GM19438 (cell line): Measurements from ENCODE around the gene RND2.
"Not testable (repeated sequence)": the region's sequence is repeated elsewhere in the genome, so short reads cannot be mapped to it uniquely, and the experiment has no call there.

Experiments used
- ATAC-seq: cut with Tn5 transposase; IDR thresholded peaks from one replicate; pipeline ENCODE4 v1.9.1; 2021; ENCODE audit warnings: low read depth; ENCODE audit not compliant: unreplicated experiment

The RND2 gene, protein sequence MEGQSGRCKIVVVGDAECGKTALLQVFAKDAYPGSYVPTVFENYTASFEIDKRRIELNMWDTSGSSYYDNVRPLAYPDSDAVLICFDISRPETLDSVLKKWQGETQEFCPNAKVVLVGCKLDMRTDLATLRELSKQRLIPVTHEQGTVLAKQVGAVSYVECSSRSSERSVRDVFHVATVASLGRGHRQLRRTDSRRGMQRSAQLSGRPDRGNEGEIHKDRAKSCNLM

GRCh38 chr17:43024407-43025289 lies at the start of gene RND2:
Gene RND2, plus strand, starts transcription at chr17:43025231. Its CDS starts 117 bp downstream, at chr17:43025348.
- no peak for ATAC-seq

GRCh38 chr17:42975265-42975664 lies 49.8 kb upstream of the RND2 start:
- ATAC-seq = no peak

- ATAC-seq = not testable (repeated sequence)
Observed at GRCh38 chr17:42975701-42976100, 49.3 kb upstream of the RND2 start.

- ATAC-seq = no peak
Observed at GRCh38 chr17:42979511-42980273, 45.3 kb upstream of the RND2 start, which contains the start of gene PTGES3L. Gene PTGES3L, minus strand, starts transcription at chr17:42980080. Its CDS starts 27 bp downstream, at chr17:42980053.

GRCh38 chr17:42980274-42980765 lies 44.7 kb upstream of the RND2 start, which contains the start of gene RUNDC1:
Gene RUNDC1, plus strand, starts transcription at chr17:42980565. Its CDS starts 12 bp downstream, at chr17:42980577.
- ATAC-seq = peak; percentile 56

DNA sequence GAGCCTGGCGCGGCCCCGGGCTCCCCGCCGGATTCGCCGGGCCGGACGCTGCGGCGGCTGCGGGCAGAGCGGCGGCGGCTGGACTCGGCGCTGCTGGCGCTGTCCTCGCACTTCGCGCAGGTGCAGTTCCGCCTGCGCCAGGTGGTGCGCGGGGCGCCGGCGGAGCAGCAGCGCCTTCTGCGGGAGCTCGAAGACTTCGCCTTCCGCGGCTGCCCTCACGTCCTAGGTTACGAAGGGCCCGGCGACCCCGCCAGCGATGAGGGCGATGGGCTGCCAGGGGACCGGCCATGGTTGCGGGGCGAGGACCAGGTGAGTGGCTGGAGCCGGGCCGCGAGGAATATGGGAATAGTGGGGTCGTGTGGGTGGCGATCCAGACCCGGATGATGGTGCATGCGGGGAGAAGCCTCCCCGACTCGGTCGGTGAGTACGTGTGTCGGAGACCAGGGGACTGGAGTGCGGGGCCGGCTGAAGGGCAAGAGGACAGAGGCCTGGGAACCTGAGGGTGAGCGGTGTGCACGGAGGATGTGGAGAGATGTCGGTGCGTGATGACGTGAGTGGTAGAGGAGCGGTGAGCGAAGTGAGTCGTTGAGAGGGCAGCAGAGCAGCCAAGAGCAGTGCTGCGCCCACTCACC lies 44.1 kb upstream of the RND2 start:
- ATAC-seq = peak; percentile 37

- no peak for ATAC-seq
Observed at GRCh38 chr17:42982266-42982665, 42.8 kb upstream of the RND2 start.

DNA sequence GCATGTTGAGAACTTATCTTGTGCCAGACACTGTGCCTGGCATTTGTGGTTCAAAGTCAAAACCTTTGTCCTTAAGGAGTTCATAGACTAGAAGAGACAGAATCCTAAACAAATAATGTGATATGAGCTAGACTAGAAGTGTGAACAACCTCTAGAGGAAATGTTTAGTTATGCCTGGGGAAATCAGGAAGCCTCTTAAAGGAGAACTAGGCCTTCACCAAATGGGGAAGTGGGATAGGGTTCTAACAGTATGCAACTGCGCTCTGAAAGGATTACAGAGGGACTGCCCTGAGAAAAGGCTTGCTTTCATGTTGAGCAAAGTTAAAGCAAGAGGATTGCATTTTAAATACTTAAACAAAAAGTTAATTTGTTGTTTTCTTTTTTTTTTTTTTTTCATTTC lies 39.8 kb upstream of the RND2 start:
- no peak for ATAC-seq

GRCh38 chr17:42989141-42989540 lies 35.9 kb upstream of the RND2 start:
- no peak for ATAC-seq

DNA sequence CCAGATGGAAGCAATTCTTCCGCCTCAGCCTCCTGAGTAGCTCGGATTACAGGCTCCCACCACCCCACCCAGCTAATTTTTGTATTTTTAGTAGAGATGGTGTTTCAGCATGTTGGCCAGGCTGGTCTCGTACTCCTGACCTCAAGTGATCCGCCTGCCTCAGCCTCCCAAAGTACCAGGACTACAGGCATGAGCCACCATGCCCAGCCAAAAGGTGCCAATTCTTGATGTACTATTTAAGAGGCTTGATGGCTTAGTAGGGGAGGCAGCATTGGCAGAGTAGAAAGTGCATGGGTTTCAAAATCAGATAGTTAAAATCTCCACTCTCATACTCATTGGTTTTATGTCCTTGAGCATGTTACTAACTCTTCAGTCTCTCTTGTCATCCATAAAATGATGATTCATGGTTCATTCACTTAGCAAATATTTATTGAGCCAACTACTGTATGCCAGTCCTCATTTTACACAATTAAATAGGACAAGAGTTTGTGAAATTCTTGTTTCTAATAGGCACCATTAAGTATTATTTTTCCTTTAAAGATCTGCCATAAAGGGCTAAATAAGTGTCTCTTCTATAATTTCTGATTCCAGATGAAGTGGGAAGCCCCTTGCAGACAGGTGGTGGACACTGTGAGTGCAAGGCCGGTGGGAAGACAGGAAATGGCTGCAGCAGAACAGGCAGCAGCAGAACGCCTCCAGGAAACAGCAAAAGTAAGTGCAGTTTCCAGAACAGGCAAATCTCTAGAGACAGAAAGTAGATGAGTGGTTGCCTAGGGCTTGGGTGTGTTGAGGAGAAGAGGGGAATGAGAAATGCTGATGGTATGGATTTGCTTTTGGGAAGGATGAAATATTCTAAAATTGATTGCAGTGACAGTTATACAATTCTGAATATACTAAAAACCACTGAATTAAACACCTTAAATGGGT lies 35.0 kb upstream of the RND2 start:
- ATAC-seq = no peak

DNA sequence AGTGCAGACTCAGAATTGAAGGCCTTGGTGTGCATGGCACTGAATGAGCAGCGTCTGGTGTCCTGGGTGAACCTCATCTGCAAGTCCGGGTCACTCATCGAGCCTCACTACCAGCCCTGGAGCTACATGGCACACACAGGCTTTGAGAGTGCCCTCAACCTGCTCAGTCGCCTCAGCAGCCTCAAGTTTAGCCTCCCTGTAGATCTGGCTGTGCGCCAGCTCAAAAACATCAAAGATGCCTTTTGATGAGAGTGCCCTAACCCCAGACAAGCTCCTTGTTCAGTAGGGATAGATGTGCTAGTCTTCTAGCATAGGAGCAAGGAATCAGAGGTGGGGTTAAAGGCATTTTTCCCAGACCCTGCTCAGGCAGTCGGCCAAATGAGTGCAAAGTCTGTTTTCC lies 33.6 kb upstream of the RND2 start:
- ATAC-seq = no peak

GRCh38 chr17:42992872-42993271 lies 32.2 kb upstream of the RND2 start:
- no peak for ATAC-seq

DNA sequence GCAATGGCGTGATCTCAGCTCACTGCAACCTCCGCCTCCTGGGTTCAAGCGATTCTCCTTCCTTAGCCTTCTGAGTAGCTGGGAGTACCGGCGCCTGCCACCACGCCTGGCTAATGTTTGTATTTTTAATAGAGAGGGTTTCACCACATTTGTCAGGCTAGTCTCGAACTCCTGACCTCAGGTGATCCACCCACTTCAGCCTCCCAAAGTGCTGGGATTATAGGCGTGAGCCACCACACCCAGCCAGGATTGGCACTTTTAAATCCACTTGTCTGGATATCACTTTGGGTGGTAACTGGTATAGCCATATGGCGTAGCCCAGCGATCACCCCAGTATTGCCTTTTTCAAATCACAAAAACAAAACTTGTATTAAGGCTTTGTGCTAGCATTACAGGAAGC lies 31.1 kb upstream of the RND2 start:
- not testable (repeated sequence) for ATAC-seq

GRCh38 chr17:42997390-42997983 lies 27.5 kb upstream of the RND2 start:
- ATAC-seq = no peak

GRCh38 chr17:42997984-42998938 lies 26.8 kb upstream of the RND2 start, which contains the start of gene RPL27:
Gene RPL27, plus strand, starts transcription at chr17:42998419. Its CDS starts 332 bp downstream, at chr17:42998751.
- ATAC-seq = peak; percentile 89

- ATAC-seq = no peak
Observed at GRCh38 chr17:42999003-42999525, 26.0 kb upstream of the RND2 start.

GRCh38 chr17:43000894-43001293 lies 24.1 kb upstream of the RND2 start:
- not testable (repeated sequence) for ATAC-seq
